ENCODE data around the gene SIL1. TPM values are rescaled to one million over a fixed set of nuclear protein-coding genes. Genes with fewer than 3 reads are reported as not detected.

Gene SIL1
- total and polyA plus RNA-seq, 9 of the 15 experiments (the other 6 are each of a cell fraction or from before 2014, with no cell fraction given), result 1.3 to 30.5 (median 18.1) TPM

GRCh38 chr5:139023286-139023685 is 174.9 kb downstream of the SIL1 start:
- BruUV-seq (replicated peaks), result no TSS peak

More at GRCh38 chr5:139023286-139023685, 174.9 kb downstream of the SIL1 start:
- DNase-seq (ENCODE audit: extremely low read depth in 1 of 4, low spot score in 3 of 4) (no peak), FAIRE-seq (no peak), ATAC-seq (no peak)
- no peak overlapping the region for H3K4me2 ChIP-seq (ENCODE audit: insufficient read depth, low read length)
- no peak overlapping the region for H3K27ac ChIP-seq (ENCODE audit: extremely low read depth, low read depth, low read length)
- no peak overlapping the region for H3K9ac ChIP-seq (ENCODE audit: insufficient read depth in 1 of 2, low read depth in 2 of 2, low read length in 2 of 2)
- H3K36me3 ChIP-seq (ENCODE audit: control insufficient read depth, insufficient read depth, low read length), result no peaks in the 10 kb centered on the region
- H3K27me3 ChIP-seq (ENCODE audit: control insufficient read depth in 2 of 2, insufficient read depth in 2 of 2, low read length in 2 of 2), result no peaks in the 10 kb centered on the region
- H3K79me2 ChIP-seq (ENCODE audit: control insufficient read depth, insufficient read depth, low read length), result no peaks in the 10 kb centered on the region
- TF ChIP-seq ARID1B (IDR thresholded peaks at IDR 0.05) (no peak), FOXP4 (CRISPR knock-in tag; IDR thresholded peaks at IDR 0.05; ENCODE audit: borderline replicate concordance) (no peak), TGIF2 (CRISPR knock-in tag; IDR thresholded peaks at IDR 0.05) (no peak)
- 0 out of 5 replicates have a peak, but pooled peaks cover 0 to 4% of the 10 kb centered on the region in 2 experiments for H3K4me1 ChIP-seq (replicated peaks in 1 of 2; ENCODE audit: control insufficient read depth in 2 of 2, insufficient read depth in 2 of 2, low read length in 2 of 2)
- no peaks in the 10 kb centered on the region for H3K9me3 ChIP-seq (replicated peaks; ENCODE audit: control insufficient read depth, insufficient read depth, low read depth, low read length)
- H2AFZ ChIP-seq (ENCODE audit: low read depth, low read length), result no peak overlapping the region
- H4K20me1 ChIP-seq (replicated peaks; ENCODE audit: control insufficient read depth, insufficient read depth, low read length), result no peaks in the 10 kb centered on the region
- intact Hi-C loops (cut with micrococcal nuclease), result no loop called here
- in situ Hi-C loops (cut with MboI), result no loop called here
- no peak overlapping the region for H3K4me3 ChIP-seq
- no peaks in the 10 kb centered on the region for H3K9me1 ChIP-seq (ENCODE audit: control insufficient read depth, insufficient read depth, low read length)
- CTCF ChIA-PET (ENCODE audit: low intra/inter-chr PET ratio), result no interaction called here
- WGBS (ENCODE audit: insufficient coverage, low coverage, missing lambda C conversion rate), result 63% methylated on average over 6 of the region's 8 CpGs
- POLR2A ChIA-PET, result interaction anchor here (0.9 kb wide), 2 partner anchors 9 to 21 kb away, joined by 3 to 4 read pairs; no protein-coding TSS in a partner anchor
